ENCODE measurements around the gene TRPV4.

Gene TRPV4

DNA sequence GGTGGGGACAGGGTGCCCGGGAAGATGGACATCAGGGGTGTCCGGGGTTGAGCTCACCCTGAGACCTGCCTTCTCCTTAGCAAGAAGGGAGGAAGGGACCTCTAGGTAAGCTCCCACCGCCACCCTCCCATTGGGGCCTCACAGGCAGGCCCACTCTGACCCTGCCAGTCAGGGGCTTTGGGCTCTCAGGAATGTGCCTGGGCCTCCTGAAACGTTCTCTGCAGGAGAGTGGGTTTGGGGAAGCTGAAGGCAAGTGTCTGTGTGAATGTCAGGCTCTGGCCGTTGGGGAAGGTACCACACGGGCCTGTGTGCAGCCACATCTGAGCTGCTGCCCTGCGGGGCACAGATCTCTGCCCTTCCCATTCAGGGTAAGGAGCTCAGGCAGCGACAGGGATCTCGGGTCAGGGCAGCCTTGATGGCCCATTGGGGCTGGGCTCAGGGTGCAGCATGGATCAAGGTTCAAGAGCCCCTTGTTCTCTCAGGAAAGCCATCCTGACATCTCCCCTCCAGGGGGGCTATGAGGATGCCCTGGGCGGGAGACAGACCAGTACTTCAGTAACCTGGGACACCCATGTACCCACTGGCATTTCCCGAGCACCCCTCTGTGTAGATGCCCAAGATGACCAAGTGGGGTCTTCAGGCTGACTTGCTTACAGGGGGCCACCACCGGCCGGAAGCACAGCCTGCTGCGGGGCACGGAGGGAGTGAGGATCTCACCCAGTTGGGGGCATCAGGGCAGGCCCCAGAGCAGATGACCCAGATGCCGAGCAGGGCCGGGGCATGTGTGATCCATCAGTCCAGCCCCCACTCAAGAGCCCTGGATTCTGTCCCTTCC is 89.9 kb downstream of the TRPV4 start:
- Mint-ChIP-seq H3K27me3 (no peaks in the 10 kb centered on the region), H3K9me3 (ENCODE audit: low read depth) (no peaks in the 10 kb centered on the region), H3K36me3 (no peaks in the 10 kb centered on the region), H3K4me1 (ENCODE audit: low read depth) (no peaks in the 10 kb centered on the region), H3K27ac (no peak overlapping the region), H3K4me3 (no peak overlapping the region)

DNA sequence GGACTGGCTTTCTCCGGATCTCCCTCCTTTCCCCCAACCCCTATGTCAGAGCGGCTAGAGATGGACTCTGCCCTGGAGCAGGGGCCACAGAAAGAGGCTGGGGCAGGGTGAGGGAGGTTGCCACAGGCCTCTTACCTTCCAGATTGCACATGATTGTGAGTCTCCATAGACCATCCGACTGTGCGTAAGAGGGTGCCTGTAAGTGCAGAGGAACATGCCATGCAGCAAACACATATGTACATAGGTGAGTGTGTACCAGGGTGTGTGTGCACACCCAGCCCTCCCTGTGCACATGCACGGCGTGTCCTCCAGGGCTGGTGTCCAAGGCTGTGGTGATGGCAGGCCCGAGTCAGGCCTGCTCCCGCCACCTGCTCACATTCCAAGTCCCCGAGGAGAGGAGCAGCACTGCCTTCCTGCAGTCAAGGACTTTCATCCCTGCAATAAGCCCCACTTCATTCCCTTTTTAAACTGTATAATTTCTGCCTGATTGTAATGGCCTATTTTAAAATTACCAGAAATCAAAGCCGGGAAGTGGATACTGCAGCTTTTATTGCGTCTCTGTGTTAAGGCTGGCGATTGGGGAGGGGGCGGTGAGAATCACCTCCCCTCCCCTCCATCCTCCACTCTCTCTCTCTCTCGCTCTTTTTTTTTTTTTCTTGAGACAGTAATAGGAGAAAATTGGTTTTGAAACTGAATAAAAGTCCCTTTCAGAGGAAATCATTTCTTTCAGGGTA is 91.1 kb downstream of the TRPV4 start:
- no peaks in the 10 kb centered on the region for H3K4me1 Mint-ChIP-seq (ENCODE audit: low read depth)
- H3K36me3 Mint-ChIP-seq: no peaks in the 10 kb centered on the region
- no peaks in the 10 kb centered on the region for H3K9me3 Mint-ChIP-seq (ENCODE audit: low read depth)
- H3K27ac Mint-ChIP-seq: no peak overlapping the region
- H3K27me3 Mint-ChIP-seq: peaks cover 2% of the 10 kb centered on the region
- H3K4me3 Mint-ChIP-seq: no peak overlapping the region

DNA sequence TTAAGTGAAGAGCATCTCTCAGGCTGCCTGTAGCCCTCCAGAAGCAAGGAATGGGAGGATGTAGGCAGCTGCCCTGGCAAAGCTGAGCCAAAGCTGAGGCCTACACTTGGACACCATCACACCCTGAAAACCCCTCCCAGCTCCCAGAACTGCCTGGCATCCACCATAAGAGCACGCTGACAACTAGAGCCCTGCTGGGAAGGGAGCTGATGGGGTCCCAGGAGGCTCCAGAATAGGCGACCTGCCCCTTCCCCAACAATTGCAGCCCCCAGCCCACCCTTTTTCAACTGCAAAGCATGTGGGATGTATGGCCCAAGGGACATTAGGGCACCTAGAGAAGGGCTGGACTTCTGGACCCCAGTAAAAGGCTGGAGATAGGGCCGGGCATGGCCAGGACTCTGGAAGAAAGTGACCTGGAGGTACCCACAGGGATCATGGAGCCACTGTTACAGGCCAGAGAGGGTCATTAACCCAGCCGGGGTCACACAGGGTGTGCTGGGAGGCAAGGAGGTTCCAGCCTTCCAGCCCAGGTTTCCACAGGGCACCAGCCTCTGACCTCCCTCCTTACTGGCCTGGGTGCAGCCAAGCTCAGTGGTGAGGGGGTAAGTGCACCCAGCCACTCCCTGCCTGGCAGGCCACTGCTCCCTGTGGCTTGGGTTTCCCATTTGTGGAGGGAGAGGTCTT is 91.8 kb downstream of the TRPV4 start:
- H3K27me3 Mint-ChIP-seq: peaks cover 2% of the 10 kb centered on the region
- H3K4me3 Mint-ChIP-seq: no peak overlapping the region
- H3K27ac Mint-ChIP-seq: no peak overlapping the region
- H3K9me3 Mint-ChIP-seq (ENCODE audit: low read depth): no peaks in the 10 kb centered on the region
- H3K4me1 Mint-ChIP-seq (ENCODE audit: low read depth): no peaks in the 10 kb centered on the region
- no peaks in the 10 kb centered on the region for H3K36me3 Mint-ChIP-seq

DNA sequence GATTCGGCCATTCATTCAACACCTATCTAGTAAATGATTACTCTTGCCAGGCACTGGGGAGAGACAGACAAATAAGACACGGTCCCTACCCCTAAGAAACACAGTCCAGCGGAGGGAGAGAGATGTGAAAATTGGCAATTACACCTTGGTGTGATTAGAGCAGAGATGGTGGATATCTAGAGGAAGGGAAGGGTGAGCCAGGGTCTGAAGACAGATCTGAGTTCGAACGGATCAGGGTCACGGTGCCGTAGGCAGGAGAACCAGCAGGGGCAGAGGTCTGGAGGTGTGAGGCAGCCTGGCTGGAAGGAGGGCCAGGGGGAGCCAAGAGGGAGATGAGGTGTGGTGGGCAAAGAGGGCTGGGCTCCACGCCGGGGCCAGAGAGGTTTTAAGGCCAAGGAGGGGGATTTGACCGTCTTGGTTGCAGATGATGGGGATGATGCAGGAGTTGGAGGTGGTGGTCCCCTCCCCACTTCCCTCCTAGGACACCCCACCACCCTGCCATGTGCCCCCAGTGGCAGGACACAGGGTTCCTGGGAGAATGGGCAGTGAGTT is 92.4 kb downstream of the TRPV4 start:
- peaks cover 2% of the 10 kb centered on the region for H3K27me3 Mint-ChIP-seq
- H3K36me3 Mint-ChIP-seq: no peaks in the 10 kb centered on the region
- H3K27ac Mint-ChIP-seq: no peak overlapping the region
- H3K4me3 Mint-ChIP-seq: no peak overlapping the region
- H3K9me3 Mint-ChIP-seq (ENCODE audit: low read depth): no peaks in the 10 kb centered on the region
- no peaks in the 10 kb centered on the region for H3K4me1 Mint-ChIP-seq (ENCODE audit: low read depth)

DNA sequence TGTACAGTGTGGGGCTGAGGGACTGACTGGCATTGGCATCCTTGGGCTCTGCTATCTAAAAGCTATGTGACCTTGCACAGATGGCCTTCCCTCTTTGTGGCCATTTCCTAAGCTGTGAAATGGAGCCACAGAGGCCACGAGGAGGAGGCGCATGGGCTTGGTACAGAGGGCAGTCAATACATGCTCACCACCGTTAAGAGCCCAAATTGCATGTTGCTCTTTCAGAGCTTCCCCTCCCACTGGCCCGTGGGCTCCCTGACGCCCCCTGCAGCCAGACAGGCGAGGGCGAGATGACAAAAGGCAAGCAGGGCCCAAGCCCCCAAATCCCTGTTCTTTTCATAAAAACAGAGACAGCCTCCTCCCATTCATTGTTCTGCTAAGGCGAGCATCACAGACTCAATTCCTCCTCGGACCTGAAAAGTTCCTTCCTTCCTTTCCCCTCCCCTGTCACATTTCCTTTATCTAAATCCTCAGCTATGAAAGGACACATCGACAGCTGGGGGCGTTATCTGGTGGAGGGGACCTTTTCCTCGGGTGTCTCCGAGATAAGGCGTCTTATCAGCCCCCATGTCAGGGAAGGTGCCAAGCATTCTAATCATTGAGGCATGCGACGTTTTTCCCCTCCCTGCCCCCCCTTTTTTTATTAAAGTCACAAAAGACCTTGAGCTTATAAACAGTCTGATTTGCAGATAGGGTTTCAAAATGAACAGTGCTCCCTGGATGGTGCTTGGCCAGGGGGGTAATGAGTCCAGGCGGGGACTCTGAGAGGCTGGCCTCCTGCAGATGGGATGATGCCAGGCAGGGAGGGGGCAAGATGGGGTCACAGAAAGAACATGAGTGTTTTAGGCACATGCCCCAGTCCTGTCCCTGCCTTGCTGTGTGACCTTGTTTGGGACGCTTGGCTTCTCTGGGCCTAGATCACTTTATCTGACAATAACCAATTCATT is 93.2 kb downstream of the TRPV4 start:
- Mint-ChIP-seq H3K9me3 (ENCODE audit: low read depth) (no peaks in the 10 kb centered on the region), H3K4me3 (no peak overlapping the region), H3K4me1 (ENCODE audit: low read depth) (peaks cover 2% of the 10 kb centered on the region), H3K36me3 (no peaks in the 10 kb centered on the region), H3K27ac (no peak overlapping the region), H3K27me3 (peaks cover 4% of the 10 kb centered on the region)

DNA sequence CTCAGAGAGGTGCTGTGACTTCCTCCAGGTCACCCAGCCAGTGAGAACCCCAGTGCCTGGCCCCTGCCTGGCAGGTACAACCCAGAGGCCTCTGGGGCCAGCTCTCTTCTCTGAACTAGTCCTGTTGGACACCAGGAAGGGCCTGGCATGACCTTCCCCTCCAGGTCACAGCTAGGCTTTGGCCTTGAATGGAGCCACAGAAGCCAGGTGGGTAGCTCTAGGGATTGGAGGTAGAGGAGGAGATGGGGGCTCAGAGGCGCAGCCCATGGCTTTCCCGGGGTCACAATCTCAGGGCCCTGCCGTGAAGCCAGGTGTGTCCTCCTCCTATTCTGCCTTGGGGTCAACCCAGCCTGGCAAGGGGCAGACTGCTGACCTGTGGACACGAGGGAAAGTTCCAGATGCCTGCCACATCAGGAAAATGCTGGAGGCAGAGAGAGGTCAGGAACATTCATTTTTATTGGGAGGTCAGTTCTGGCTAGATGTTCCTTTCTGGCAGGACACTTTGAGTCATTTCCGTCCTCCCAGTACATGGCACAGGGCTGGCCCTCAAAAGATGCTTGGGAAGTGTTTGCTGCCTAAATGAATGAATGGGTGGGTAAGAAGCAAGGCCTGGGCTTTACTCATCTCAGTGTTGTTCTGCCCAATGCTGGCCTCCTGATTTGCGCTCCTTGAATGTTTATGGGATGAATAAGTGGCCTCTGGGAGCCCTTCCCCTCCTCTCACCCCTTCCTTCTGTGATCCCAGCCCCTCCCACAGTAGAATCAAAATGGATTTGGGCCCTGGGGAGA is 94.1 kb downstream of the TRPV4 start:
- Mint-ChIP-seq H3K9me3 (ENCODE audit: low read depth) (no peaks in the 10 kb centered on the region), H3K27me3 (peaks cover 8% of the 10 kb centered on the region), H3K4me1 (ENCODE audit: low read depth) (peaks cover 2% of the 10 kb centered on the region), H3K36me3 (no peaks in the 10 kb centered on the region), H3K4me3 (no peak overlapping the region), H3K27ac (no peak overlapping the region)

GRCh38 chr12:109738209-109738608 is 95.0 kb downstream of the TRPV4 start:
- H3K9me3 Mint-ChIP-seq (ENCODE audit: low read depth): no peaks in the 10 kb centered on the region
- no peaks in the 10 kb centered on the region for H3K36me3 Mint-ChIP-seq
- H3K4me3 Mint-ChIP-seq: no peak overlapping the region
- peaks cover 11% of the 10 kb centered on the region for H3K27me3 Mint-ChIP-seq
- H3K27ac Mint-ChIP-seq: no peak overlapping the region
- H3K4me1 Mint-ChIP-seq (ENCODE audit: low read depth): peaks cover 2% of the 10 kb centered on the region

- H3K36me3 Mint-ChIP-seq: no peaks in the 10 kb centered on the region
- H3K4me1 Mint-ChIP-seq (ENCODE audit: low read depth): peaks cover 2% of the 10 kb centered on the region
- peaks cover 16% of the 10 kb centered on the region for H3K27me3 Mint-ChIP-seq
- no peaks in the 10 kb centered on the region for H3K9me3 Mint-ChIP-seq (ENCODE audit: low read depth)
- no peak overlapping the region for H3K27ac Mint-ChIP-seq
- no peak overlapping the region for H3K4me3 Mint-ChIP-seq
Observed at GRCh38 chr12:109737631-109738030, 95.6 kb downstream of the TRPV4 start.

- Mint-ChIP-seq H3K36me3 (no peaks in the 10 kb centered on the region), H3K4me1 (ENCODE audit: low read depth) (peaks cover 2% of the 10 kb centered on the region), H3K27me3 (peaks cover 16% of the 10 kb centered on the region), H3K9me3 (ENCODE audit: low read depth) (no peaks in the 10 kb centered on the region), H3K27ac (no peak overlapping the region), H3K4me3 (no peak overlapping the region)
Observed at GRCh38 chr12:109737126-109737525, 96.1 kb downstream of the TRPV4 start.

DNA sequence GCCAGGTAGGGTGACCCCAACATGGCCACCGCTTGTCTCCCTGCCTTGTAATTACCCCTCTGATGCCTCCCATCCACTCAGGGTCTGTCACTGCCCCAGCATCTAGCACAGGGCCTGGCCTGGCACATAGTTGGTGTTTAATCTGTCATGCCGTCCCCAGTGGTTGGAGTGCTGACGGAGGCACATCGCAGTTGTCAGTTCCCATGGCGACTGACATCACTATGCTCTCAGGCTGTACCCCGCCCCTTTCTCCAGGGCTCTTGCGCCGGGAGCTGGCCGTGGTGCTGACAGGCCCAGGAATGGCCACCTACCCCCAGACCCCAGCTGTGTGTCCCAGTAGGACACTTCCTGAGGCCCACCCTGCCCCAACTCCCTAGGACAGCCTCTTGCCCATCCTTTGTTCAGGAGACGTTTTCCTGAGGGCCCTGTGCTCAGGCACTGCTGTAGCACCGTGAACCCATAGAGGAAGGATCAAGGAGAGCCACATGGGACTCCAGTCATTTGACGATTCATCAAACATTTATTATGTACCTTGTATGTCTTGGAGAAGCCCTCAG is 96.6 kb downstream of the TRPV4 start:
- Mint-ChIP-seq H3K9me3 (ENCODE audit: low read depth) (no peaks in the 10 kb centered on the region), H3K4me1 (ENCODE audit: low read depth) (peaks cover 2% of the 10 kb centered on the region), H3K27me3 (peaks cover 16% of the 10 kb centered on the region), H3K36me3 (no peaks in the 10 kb centered on the region), H3K27ac (no peak overlapping the region), H3K4me3 (no peak overlapping the region)

GRCh38 chr12:109735825-109736551 is 97.2 kb downstream of the TRPV4 start:
- Mint-ChIP-seq H3K27me3 (peaks cover 16% of the 10 kb centered on the region), H3K4me1 (ENCODE audit: low read depth) (peaks cover 2% of the 10 kb centered on the region), H3K9me3 (ENCODE audit: low read depth) (no peaks in the 10 kb centered on the region), H3K36me3 (no peaks in the 10 kb centered on the region), H3K4me3 (no peak overlapping the region), H3K27ac (no peak overlapping the region)

GRCh38 chr12:109735051-109735521 is 98.1 kb downstream of the TRPV4 start:
- Mint-ChIP-seq H3K4me3 (no peak overlapping the region), H3K9me3 (ENCODE audit: low read depth) (no peaks in the 10 kb centered on the region), H3K27me3 (peaks cover 16% of the 10 kb centered on the region), H3K27ac (no peak overlapping the region), H3K36me3 (no peaks in the 10 kb centered on the region), H3K4me1 (ENCODE audit: low read depth) (peaks cover 2% of the 10 kb centered on the region)

All from activated naive CD8-positive, alpha-beta T cell (primary cell).